Fibroblast of lung (primary cell): Measurements from ENCODE around the gene GRAMD2A.

Source experiments
- EZH2 ChIP-seq: IDR thresholded peaks from 2 replicates; pipeline ENCODE4 v1.5.1; 2012; ENCODE audit warnings: low read length, control low read depth, mild to moderate bottlenecking; ENCODE audit errors: missing control alignments
- TF ChIP-seq, protein P1 (sequence below), 2 donors: IDR thresholded peaks in 1 of 2; conservative IDR thresholded peaks in 1 of 2; 1 replicate in 1 of 2; 2 replicates in 1 of 2; pipeline ENCODE4 v1.5.1; 2011 to 2012; ENCODE audit warnings: low read length in 2 of 2, control low read depth in 1 of 2, inconsistent platforms in 1 of 2, low read depth in 1 of 2, mild to moderate bottlenecking in 1 of 2

DNA sequence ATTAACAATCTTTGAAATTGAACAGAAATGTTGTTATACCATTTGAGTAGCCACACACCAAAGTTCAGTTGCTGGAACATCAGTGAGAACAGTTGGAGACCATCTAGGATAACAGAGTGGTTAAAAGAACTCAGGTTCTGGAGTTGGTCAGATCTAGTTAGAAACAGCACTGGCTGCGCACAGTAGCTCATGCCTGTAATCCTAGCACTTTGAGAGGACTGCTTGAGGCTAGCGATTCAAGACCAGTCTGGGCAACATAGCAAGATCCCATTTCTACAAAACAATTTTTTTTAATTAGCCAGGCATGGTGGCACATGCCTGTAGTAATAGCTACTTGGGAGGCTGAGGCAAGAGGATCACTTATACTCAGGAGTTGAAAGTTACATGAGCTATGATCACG lies 41.0 kb upstream of the GRAMD2A start:
- TF ChIP-seq, protein P1, sequence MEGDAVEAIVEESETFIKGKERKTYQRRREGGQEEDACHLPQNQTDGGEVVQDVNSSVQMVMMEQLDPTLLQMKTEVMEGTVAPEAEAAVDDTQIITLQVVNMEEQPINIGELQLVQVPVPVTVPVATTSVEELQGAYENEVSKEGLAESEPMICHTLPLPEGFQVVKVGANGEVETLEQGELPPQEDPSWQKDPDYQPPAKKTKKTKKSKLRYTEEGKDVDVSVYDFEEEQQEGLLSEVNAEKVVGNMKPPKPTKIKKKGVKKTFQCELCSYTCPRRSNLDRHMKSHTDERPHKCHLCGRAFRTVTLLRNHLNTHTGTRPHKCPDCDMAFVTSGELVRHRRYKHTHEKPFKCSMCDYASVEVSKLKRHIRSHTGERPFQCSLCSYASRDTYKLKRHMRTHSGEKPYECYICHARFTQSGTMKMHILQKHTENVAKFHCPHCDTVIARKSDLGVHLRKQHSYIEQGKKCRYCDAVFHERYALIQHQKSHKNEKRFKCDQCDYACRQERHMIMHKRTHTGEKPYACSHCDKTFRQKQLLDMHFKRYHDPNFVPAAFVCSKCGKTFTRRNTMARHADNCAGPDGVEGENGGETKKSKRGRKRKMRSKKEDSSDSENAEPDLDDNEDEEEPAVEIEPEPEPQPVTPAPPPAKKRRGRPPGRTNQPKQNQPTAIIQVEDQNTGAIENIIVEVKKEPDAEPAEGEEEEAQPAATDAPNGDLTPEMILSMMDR (conservative IDR thresholded peaks at IDR 0.05 in 1 of 2, IDR thresholded peaks at IDR 0.05 in 1 of 2; ENCODE audit: low read depth in 1 of 2, low read length in 2 of 2), result no peak
- no peak for TF ChIP-seq EZH2
